ENCODE results near the gene DNPH1.
A peak's percentile ranks its signal among the peaks of the same experiment; 100 is the strongest.

The DNPH1 gene

GRCh38 chr6:43260791-43261190 is 31.5 kb upstream of the DNPH1 start:
- in situ Hi-C loops (cut with HindIII; ENCODE audit: low sequenced_read_pairs), result no loop called here
- peak; percentile 22 for DNase-seq (ENCODE audit: low read depth, low spot score)
- no peak overlapping the region for H3K4me3 ChIP-seq (ENCODE audit: low read depth, low read length)
- TF ChIP-seq, protein P1, sequence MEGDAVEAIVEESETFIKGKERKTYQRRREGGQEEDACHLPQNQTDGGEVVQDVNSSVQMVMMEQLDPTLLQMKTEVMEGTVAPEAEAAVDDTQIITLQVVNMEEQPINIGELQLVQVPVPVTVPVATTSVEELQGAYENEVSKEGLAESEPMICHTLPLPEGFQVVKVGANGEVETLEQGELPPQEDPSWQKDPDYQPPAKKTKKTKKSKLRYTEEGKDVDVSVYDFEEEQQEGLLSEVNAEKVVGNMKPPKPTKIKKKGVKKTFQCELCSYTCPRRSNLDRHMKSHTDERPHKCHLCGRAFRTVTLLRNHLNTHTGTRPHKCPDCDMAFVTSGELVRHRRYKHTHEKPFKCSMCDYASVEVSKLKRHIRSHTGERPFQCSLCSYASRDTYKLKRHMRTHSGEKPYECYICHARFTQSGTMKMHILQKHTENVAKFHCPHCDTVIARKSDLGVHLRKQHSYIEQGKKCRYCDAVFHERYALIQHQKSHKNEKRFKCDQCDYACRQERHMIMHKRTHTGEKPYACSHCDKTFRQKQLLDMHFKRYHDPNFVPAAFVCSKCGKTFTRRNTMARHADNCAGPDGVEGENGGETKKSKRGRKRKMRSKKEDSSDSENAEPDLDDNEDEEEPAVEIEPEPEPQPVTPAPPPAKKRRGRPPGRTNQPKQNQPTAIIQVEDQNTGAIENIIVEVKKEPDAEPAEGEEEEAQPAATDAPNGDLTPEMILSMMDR (IDR thresholded peaks at IDR 0.05; ENCODE audit: low read depth, low read length), result no peak

- in situ Hi-C loops (cut with HindIII; ENCODE audit: low sequenced_read_pairs), result no loop called here
- no peak overlapping the region for H3K4me3 ChIP-seq (ENCODE audit: low read depth, low read length)
- no peak for DNase-seq (ENCODE audit: low read depth, low spot score)
- TF ChIP-seq, protein P1 (IDR thresholded peaks at IDR 0.05; ENCODE audit: low read depth, low read length), result no peak
These were observed 29.8 kb upstream of the DNPH1 start for GRCh38 chr6:43258807-43259686.

DNA sequence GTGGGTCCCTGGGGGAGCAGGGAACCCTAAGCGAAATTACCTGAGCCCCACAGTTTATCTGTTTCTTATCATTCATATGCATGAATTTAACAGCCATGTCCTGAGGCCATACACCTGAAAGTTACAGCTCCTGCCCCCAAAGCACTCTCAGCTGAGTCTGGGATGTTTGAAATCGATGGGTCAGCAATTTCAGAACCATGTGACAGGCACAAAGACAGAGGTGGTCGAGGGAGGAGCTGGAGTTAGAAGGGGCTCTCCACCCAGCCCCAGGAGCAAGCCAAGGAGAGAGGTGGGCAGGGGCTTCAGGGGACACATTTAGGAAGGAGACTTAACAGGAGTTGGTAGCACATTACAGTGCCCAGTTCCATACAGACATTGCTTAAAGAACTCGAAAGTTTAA is 28.9 kb upstream of the DNPH1 start:
- TF ChIP-seq, protein P1 (IDR thresholded peaks at IDR 0.05; ENCODE audit: low read depth, low read length), result no peak
- in situ Hi-C loops (cut with HindIII; ENCODE audit: low sequenced_read_pairs), result no loop called here
- no peak overlapping the region for H3K4me3 ChIP-seq (ENCODE audit: low read depth, low read length)
- no peak for DNase-seq (ENCODE audit: low read depth, low spot score)

- DNase-seq (ENCODE audit: low read depth, low spot score), result no peak
- H3K4me3 ChIP-seq (ENCODE audit: low read depth, low read length), result no peak overlapping the region
- TF ChIP-seq, protein P1 (IDR thresholded peaks at IDR 0.05; ENCODE audit: low read depth, low read length), result no peak
- in situ Hi-C loops (cut with HindIII; ENCODE audit: low sequenced_read_pairs), result no loop called here
These were observed 28.3 kb upstream of the DNPH1 start for GRCh38 chr6:43257367-43258145.

DNA sequence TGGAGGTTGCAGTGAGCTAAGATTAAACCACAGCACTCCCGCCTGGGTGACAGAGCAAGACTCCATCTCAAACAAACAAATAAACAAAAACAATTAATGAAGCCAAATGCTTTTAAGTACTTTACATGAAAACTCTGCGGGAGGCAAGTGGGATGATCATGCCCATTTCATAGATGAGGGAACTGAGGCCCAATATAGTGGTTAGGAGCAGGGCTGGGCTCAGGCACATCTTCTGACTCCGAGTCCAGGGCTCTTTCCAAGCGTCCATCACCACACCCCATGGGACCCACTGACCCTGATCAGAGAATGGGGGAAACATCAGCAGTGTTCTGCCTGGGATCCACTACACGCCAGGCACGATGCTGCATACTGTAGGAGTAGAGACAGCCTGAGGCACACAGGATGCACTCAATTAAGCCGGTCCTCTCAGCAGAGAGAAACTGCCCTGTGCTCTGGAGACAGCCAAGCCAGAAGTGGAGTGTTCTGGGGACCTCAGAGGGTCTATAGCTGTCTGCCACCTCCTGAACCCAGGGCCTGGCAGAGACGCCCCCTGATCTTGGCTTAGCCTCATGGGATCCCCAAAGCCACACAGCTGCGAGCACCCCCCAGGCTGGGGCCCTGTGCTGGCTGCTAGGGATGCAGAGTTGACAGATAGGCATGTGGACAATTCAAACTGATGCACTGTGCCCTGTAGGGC is 27.5 kb upstream of the DNPH1 start:
- H3K4me3 ChIP-seq (ENCODE audit: low read depth, low read length), result no peak overlapping the region
- no peak for DNase-seq (ENCODE audit: low read depth, low spot score)
- in situ Hi-C loops (cut with HindIII; ENCODE audit: low sequenced_read_pairs), result no loop called here
- TF ChIP-seq, protein P1 (IDR thresholded peaks at IDR 0.05; ENCODE audit: low read depth, low read length), result no peak

DNA sequence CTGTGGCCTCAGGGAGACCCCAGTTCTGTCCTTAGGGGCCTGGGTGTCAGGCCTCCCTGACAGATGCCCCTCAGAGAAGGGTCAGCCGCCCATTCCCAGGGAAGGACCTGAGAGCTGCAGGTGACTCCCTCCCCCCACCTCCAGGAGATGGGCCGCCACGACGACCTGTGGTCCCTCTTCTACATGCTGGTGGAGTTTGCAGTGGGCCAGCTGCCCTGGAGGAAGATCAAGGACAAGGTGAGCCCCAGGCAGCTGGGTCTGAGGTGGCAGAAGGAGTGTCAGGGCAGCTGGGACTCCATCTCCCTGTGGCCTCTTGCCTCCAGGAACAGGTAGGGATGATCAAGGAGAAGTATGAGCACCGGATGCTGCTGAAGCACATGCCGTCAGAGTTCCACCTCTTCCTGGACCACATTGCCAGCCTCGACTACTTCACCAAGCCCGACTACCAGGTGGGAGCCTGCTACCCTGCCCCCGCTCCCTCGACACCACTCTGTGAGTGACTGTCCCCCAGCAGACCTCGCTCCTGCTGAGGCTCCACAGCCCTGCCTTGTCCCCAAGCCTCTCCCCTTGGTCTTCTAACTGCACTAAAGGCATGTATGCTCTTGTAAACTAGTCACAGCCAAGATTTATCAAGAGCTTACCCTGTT is 26.2 kb upstream of the DNPH1 start:
- TF ChIP-seq, protein P1 (IDR thresholded peaks at IDR 0.05; ENCODE audit: low read depth, low read length), result no peak
- no peak overlapping the region for H3K4me3 ChIP-seq (ENCODE audit: low read depth, low read length)
- no peak for DNase-seq (ENCODE audit: low read depth, low spot score)
- in situ Hi-C loops (cut with HindIII; ENCODE audit: low sequenced_read_pairs), result no loop called here

Measured in astrocyte of the spinal cord (primary cell).